ENCODE results near the gene C9orf50. TPM values are rescaled to one million over a fixed set of nuclear protein-coding genes. Genes with fewer than 3 reads are reported as not detected.
A peak's percentile ranks its signal among the peaks of the same experiment; 100 is the strongest.

The C9orf50 gene
- polyA plus RNA-seq, 2 of the 4 experiments (the other 2 are of a cell fraction): 0.05 to 0.10 TPM

GRCh38 chr9:129641750-129642585 is 21.1 kb upstream of the C9orf50 start, which contains the start of gene ASB6:
Gene ASB6, minus strand, starts transcription at chr9:129642151. Its CDS starts 152 bp downstream, at chr9:129641999.
- peak within 1 kb of the TSS; percentile 91 for H3K4me2 ChIP-seq
- peaks cover 18% of the 10 kb centered on the region for H3K4me1 ChIP-seq
- ATAC-seq (peak; percentile 93 to 97), DNase-seq (ENCODE audit: low read depth in 1 of 2, low spot score in 1 of 2) (peak; percentile 98), FAIRE-seq (no peak)
- TF ChIP-seq HES2 (IDR thresholded peaks at IDR 0.05): no peak
- TF ChIP-seq PHF8 (IDR thresholded peaks at IDR 0.05; ENCODE audit: borderline replicate concordance, low read depth): 0 out of 2 replicates have a peak, but pooled peaks have one; percentile 17
- TF ChIP-seq CTCF (IDR thresholded peaks at IDR 0.05): peak; percentile 99
- no peak for TF ChIP-seq EHMT2 (IDR thresholded peaks at IDR 0.05; ENCODE audit: low read depth)
- peak; percentile 87 to 99 for TF ChIP-seq RAD21 (conservative IDR thresholded peaks at IDR 0.05 in 1 of 2, IDR thresholded peaks at IDR 0.05 in 1 of 2)
- TF ChIP-seq EHF (CRISPR knock-in tag; IDR thresholded peaks at IDR 0.05): no peak
- no peak for TF ChIP-seq E2F6 (IDR thresholded peaks at IDR 0.05; ENCODE audit: borderline replicate concordance, low read depth)
- no peak; the same call in 1 of the 2 replicates for TF ChIP-seq MYC (IDR thresholded peaks at IDR 0.05; ENCODE audit: borderline replicate concordance, low read length)
- TF ChIP-seq FOSL2 (IDR thresholded peaks at IDR 0.05): no peak
- TF ChIP-seq FOSL2 (CRISPR knock-in tag; IDR thresholded peaks at IDR 0.05): peak; percentile 34; the same call in 1 of the 2 replicates
- TF ChIP-seq TFCP2L1 (CRISPR knock-in tag; IDR thresholded peaks at IDR 0.05): no peak
- no peak for TF ChIP-seq TP53 (CRISPR knock-in tag; IDR thresholded peaks at IDR 0.05)
- TF ChIP-seq NFE2L2 (conservative IDR thresholded peaks at IDR 0.05; ENCODE audit: low read length): no peak
- TF ChIP-seq MAX (IDR thresholded peaks at IDR 0.05): peak; percentile 80
- TF ChIP-seq CBX8 (IDR thresholded peaks at IDR 0.05): no peak
- TF ChIP-seq ATOH8 (CRISPR knock-in tag; IDR thresholded peaks at IDR 0.05; ENCODE audit: low read depth): no peak
- TF ChIP-seq NR3C1 (IDR thresholded peaks at IDR 0.05): no peak
- no peak; the same call in 1 of the 2 replicates for TF ChIP-seq GATA3 (IDR thresholded peaks at IDR 0.05; ENCODE audit: borderline replicate concordance)
- no peak for TF ChIP-seq BHLHE40 (IDR thresholded peaks at IDR 0.05; ENCODE audit: low read depth, low read length)
- TF ChIP-seq SMC3 (IDR thresholded peaks at IDR 0.05): peak; percentile 99
- no peak for TF ChIP-seq MAFK (IDR thresholded peaks at IDR 0.05; ENCODE audit: partially characterized antibody)
- TF ChIP-seq POLR2A (IDR thresholded peaks at IDR 0.05; ENCODE audit: low read length): peak; percentile 60
- TF ChIP-seq EP300 (IDR thresholded peaks at IDR 0.05): no peak
- peak; percentile 67 to 95; a peak in 4 of 5 replicates for TF ChIP-seq JUN (IDR thresholded peaks at IDR 0.05)
- 0 out of 2 replicates have a peak, but pooled peaks have one; percentile 75 for TF ChIP-seq MAZ (IDR thresholded peaks at IDR 0.05; ENCODE audit: borderline replicate concordance, low read depth, low read length)
- peak; percentile 88 for TF ChIP-seq KDM5A (IDR thresholded peaks at IDR 0.05)
- CTCF ChIA-PET: interaction anchor here (0.6 to 26.2 kb wide), 50 partner anchors 10 to 779 kb away, joined by 3 to 947 read pairs (median 5); partner anchors contain the start of genes NTMT1, PTGES and TOR1B
- WGBS (ENCODE audit: missing lambda C conversion rate): under 1% methylated on average over 18 of the region's 93 CpGs
- peak within 1 kb of the TSS; percentile 87 for H3K4me3 ChIP-seq
- POLR2A ChIA-PET: interaction anchor here (1.0 kb wide), 1 partner anchor 148 kb away, joined by 3 read pairs; no protein-coding TSS in a partner anchor
- peak within 1 kb of the TSS; percentile 83 to 94 for H3K27ac ChIP-seq
- H3K9me3 ChIP-seq: no peaks in the 10 kb centered on the region

Measured in A549 (cell line).